ENCODE data around the gene CLCN6. TPM values are rescaled to one million over a fixed set of nuclear protein-coding genes. Genes with fewer than 3 reads are reported as not detected.
A peak's percentile ranks its signal among the peaks of the same experiment; 100 is the strongest.

Gene CLCN6
- total RNA-seq, 2 experiments from 2014 or later = 18.8 to 19.5 TPM

GRCh38 chr1:11858158-11858557, 52.2 kb downstream of the CLCN6 start:
- H3K36me3 Mint-ChIP-seq (ENCODE audit: low read depth) = no peaks in the 10 kb centered on the region
- H3K27ac Mint-ChIP-seq = no peak overlapping the region
- no peak overlapping the region for H3K4me3 Mint-ChIP-seq
- H3K4me1 Mint-ChIP-seq = no peaks in the 10 kb centered on the region
- peaks cover 61% of the 10 kb centered on the region for H3K27me3 Mint-ChIP-seq
- CTCF ChIA-PET = no interaction called here
- POLR2A ChIA-PET = no interaction called here
- DNase-seq = no peak
- no peaks in the 10 kb centered on the region for H3K9me3 Mint-ChIP-seq

GRCh38 chr1:11858613-11858967, 52.6 kb downstream of the CLCN6 start, which contains the start of gene NPPB:
Gene NPPB (minus strand): TSS chr1:11858945. CDS start chr1:11858833, 112 bp downstream.
- H3K36me3 Mint-ChIP-seq (ENCODE audit: low read depth) = no peaks in the 10 kb centered on the region
- peaks cover 61% of the 10 kb centered on the region for H3K27me3 Mint-ChIP-seq
- no peak for DNase-seq

GRCh38 chr1:11858968-11859871, 53.2 kb downstream of the CLCN6 start:
- Mint-ChIP-seq H3K27ac (no peak overlapping the region), H3K9me3 (no peaks in the 10 kb centered on the region), H3K27me3 (peaks cover 58% of the 10 kb centered on the region), H3K4me3 (no peak overlapping the region), H3K36me3 (ENCODE audit: low read depth) (no peaks in the 10 kb centered on the region), H3K4me1 (no peaks in the 10 kb centered on the region)
- ChIA-PET CTCF (no interaction called here), POLR2A (interaction anchor here (2.0 kb wide), 1 partner anchor 49 kb away, joined by 14 read pairs; no protein-coding TSS in a partner anchor)
- DNase-seq = peak; percentile 73

More at GRCh38 chr1:11858613-11858967, 52.6 kb downstream of the CLCN6 start, which contains the start of gene NPPB:
- Mint-ChIP-seq H3K4me1 (no peaks in the 10 kb centered on the region), H3K9me3 (no peaks in the 10 kb centered on the region), H3K27ac (no peak within 1 kb of the TSS), H3K4me3 (no peak within 1 kb of the TSS)
- ChIA-PET POLR2A (interaction anchor here (2.0 kb wide), 1 partner anchor 50 kb away, joined by 14 read pairs; no protein-coding TSS in a partner anchor), CTCF (no interaction called here)

GRCh38 chr1:11860083-11860482, 54.1 kb downstream of the CLCN6 start:
- DNase-seq = no peak
- POLR2A ChIA-PET = interaction anchor here (0.9 to 2.0 kb wide), 2 partner anchors 48 to 50 kb away, joined by 3 to 14 read pairs; no protein-coding TSS in a partner anchor
- Mint-ChIP-seq H3K4me3 (no peak overlapping the region), H3K4me1 (no peaks in the 10 kb centered on the region), H3K9me3 (no peaks in the 10 kb centered on the region), H3K27ac (no peak overlapping the region), H3K36me3 (ENCODE audit: low read depth) (no peaks in the 10 kb centered on the region), H3K27me3 (peaks cover 59% of the 10 kb centered on the region)
- CTCF ChIA-PET = no interaction called here

GRCh38 chr1:11860587-11860986, 54.6 kb downstream of the CLCN6 start:
- Mint-ChIP-seq H3K36me3 (ENCODE audit: low read depth) (no peaks in the 10 kb centered on the region), H3K4me1 (no peaks in the 10 kb centered on the region), H3K27ac (no peak overlapping the region), H3K4me3 (no peak overlapping the region), H3K9me3 (no peaks in the 10 kb centered on the region), H3K27me3 (peaks cover 59% of the 10 kb centered on the region)
- no peak for DNase-seq
- ChIA-PET POLR2A (interaction anchor here (0.9 to 2.0 kb wide), 2 partner anchors 48 to 50 kb away, joined by 3 to 14 read pairs; no protein-coding TSS in a partner anchor), CTCF (interaction anchor here (0.9 kb wide), 1 partner anchor 14 kb away, joined by 4 read pairs; no protein-coding TSS in a partner anchor)

GRCh38 chr1:11862890-11863289, 56.9 kb downstream of the CLCN6 start:
- POLR2A ChIA-PET = no interaction called here
- CTCF ChIA-PET = interaction anchor here (0.6 kb wide), 1 partner anchor 17 kb away, joined by 3 read pairs; no protein-coding TSS in a partner anchor
- Mint-ChIP-seq H3K36me3 (ENCODE audit: low read depth) (no peaks in the 10 kb centered on the region), H3K4me3 (no peak overlapping the region), H3K9me3 (no peaks in the 10 kb centered on the region), H3K27me3 (peaks cover 50% of the 10 kb centered on the region), H3K4me1 (no peaks in the 10 kb centered on the region), H3K27ac (no peak overlapping the region)
- no peak for DNase-seq

- ChIA-PET POLR2A (interaction anchor here (1.6 kb wide), 1 partner anchor 39 kb away, joined by 7 read pairs; no protein-coding TSS in a partner anchor), CTCF (interaction anchor here (0.6 kb wide), 1 partner anchor 100 kb away, joined by 3 read pairs; no protein-coding TSS in a partner anchor)
- no peaks in the 10 kb centered on the region for H3K9me3 Mint-ChIP-seq
- H3K4me1 Mint-ChIP-seq = no peaks in the 10 kb centered on the region
- H3K27me3 Mint-ChIP-seq = peaks cover 18% of the 10 kb centered on the region
- H3K27ac Mint-ChIP-seq = no peak overlapping the region
- no peaks in the 10 kb centered on the region for H3K36me3 Mint-ChIP-seq (ENCODE audit: low read depth)
- H3K4me3 Mint-ChIP-seq = no peak overlapping the region
- no peak for DNase-seq
These were observed 62.5 kb downstream of the CLCN6 start for GRCh38 chr1:11868331-11868980.

GRCh38 chr1:11869104-11869503, 63.1 kb downstream of the CLCN6 start:
- POLR2A ChIA-PET = interaction anchor here (1.6 kb wide), 1 partner anchor 39 kb away, joined by 7 read pairs; no protein-coding TSS in a partner anchor
- Mint-ChIP-seq H3K27me3 (peaks cover 19% of the 10 kb centered on the region), H3K27ac (no peak overlapping the region), H3K36me3 (ENCODE audit: low read depth) (no peaks in the 10 kb centered on the region), H3K4me3 (no peak overlapping the region), H3K4me1 (no peaks in the 10 kb centered on the region), H3K9me3 (no peaks in the 10 kb centered on the region)
- DNase-seq = no peak
- CTCF ChIA-PET = interaction anchor here (0.8 kb wide), 1 partner anchor 24 kb away, joined by 3 read pairs; no protein-coding TSS in a partner anchor

- H3K36me3 Mint-ChIP-seq (ENCODE audit: low read depth) = no peaks in the 10 kb centered on the region
- no peak overlapping the region for H3K4me3 Mint-ChIP-seq
- POLR2A ChIA-PET = interaction anchor here (0.8 to 1.6 kb wide), 2 partner anchors 38 to 40 kb away, joined by 3 to 7 read pairs; no protein-coding TSS in a partner anchor
- no peaks in the 10 kb centered on the region for H3K4me1 Mint-ChIP-seq
- no peaks in the 10 kb centered on the region for H3K9me3 Mint-ChIP-seq
- peaks cover 17% of the 10 kb centered on the region for H3K27me3 Mint-ChIP-seq
- no peak for DNase-seq
- CTCF ChIA-PET = interaction anchor here (0.8 kb wide), 2 partner anchors 17 to 23 kb away, joined by 3 read pairs; no protein-coding TSS in a partner anchor
- H3K27ac Mint-ChIP-seq = no peak overlapping the region
These were observed 63.7 kb downstream of the CLCN6 start for GRCh38 chr1:11869650-11870207.

GRCh38 chr1:11872545-11872944, 66.6 kb downstream of the CLCN6 start:
- ChIA-PET POLR2A (no interaction called here), CTCF (interaction anchor here (0.6 to 1.0 kb wide), 2 partner anchors 10 to 260 kb away, joined by 4 to 5 read pairs; no protein-coding TSS in a partner anchor)
- DNase-seq = no peak
- H3K27me3 Mint-ChIP-seq = peaks cover 15% of the 10 kb centered on the region
- no peak overlapping the region for H3K27ac Mint-ChIP-seq
- H3K9me3 Mint-ChIP-seq = no peaks in the 10 kb centered on the region
- H3K4me3 Mint-ChIP-seq = no peak overlapping the region
- no peaks in the 10 kb centered on the region for H3K36me3 Mint-ChIP-seq (ENCODE audit: low read depth)
- no peaks in the 10 kb centered on the region for H3K4me1 Mint-ChIP-seq

- H3K36me3 Mint-ChIP-seq (ENCODE audit: low read depth) = no peaks in the 10 kb centered on the region
- H3K9me3 Mint-ChIP-seq = no peaks in the 10 kb centered on the region
- H3K4me1 Mint-ChIP-seq = no peaks in the 10 kb centered on the region
- CTCF ChIA-PET = interaction anchor here (0.6 to 1.0 kb wide), 2 partner anchors 9 to 261 kb away, joined by 4 to 5 read pairs; no protein-coding TSS in a partner anchor
- POLR2A ChIA-PET = no interaction called here
- no peak overlapping the region for H3K27ac Mint-ChIP-seq
- no peak overlapping the region for H3K4me3 Mint-ChIP-seq
- H3K27me3 Mint-ChIP-seq = peaks cover 16% of the 10 kb centered on the region
- no peak for DNase-seq
These were observed 67.6 kb downstream of the CLCN6 start for GRCh38 chr1:11873395-11874257.

- Mint-ChIP-seq H3K36me3 (ENCODE audit: low read depth) (no peaks in the 10 kb centered on the region), H3K27ac (no peak overlapping the region), H3K27me3 (peaks cover 16% of the 10 kb centered on the region), H3K4me3 (no peak overlapping the region), H3K9me3 (no peaks in the 10 kb centered on the region), H3K4me1 (no peaks in the 10 kb centered on the region)
- no peak for DNase-seq
- CTCF ChIA-PET = no interaction called here
- POLR2A ChIA-PET = no interaction called here
These were observed 68.2 kb downstream of the CLCN6 start for GRCh38 chr1:11874258-11874562.
